ENCODE data around the gene IL37. TPM values are rescaled to one million over a fixed set of nuclear protein-coding genes. Genes with fewer than 3 reads are reported as not detected.
"Not testable (repeated sequence)": the region's sequence is repeated elsewhere in the genome, so short reads cannot be mapped to it uniquely, and the experiment has no call there.

IL37 gene
- total and polyA plus RNA-seq, 12 donors, result 0.33 TPM; not detected in 11

DNA sequence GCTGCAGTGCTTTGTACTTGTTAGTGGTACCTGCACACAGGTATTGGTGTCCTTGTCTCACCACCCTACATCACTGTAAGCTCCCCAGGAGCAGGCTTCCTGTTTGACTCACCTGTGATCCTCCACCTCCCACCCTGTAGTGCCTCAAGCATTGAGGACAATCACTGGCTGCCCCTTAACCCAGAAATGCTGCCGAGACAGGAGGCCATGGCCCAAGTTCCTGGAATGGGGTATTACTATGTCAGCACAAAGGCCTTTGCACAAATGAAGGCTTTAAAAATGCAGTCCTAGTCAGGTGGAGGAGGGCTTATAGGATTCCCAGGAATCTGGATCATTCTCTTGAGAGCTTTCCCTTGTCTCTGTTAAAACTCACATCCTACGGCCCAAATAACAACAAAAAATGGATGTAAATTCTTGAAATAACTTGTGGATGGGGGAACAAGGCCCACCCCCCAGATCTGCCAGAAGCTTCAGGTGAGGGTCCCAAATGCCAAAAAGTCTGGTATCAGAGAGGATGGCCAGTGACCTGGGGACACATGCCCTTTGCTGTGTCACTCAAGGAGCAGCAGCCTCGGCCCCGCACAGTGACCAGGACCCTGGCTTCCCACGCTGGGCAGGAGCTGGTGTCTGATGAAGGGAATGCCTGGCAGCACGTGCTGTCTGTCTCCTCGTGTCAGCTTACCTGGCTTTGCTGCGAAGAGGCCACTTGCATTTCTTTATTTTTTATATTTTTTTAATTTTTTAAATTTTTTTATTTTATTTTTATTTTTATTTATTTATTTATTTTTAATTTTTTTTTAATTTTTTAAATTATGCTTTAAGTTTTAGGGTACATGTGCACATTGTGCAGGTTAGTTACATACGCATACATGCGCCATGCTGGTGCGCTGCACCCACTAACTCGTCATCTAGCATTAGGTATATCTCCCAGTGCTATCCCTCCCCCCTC is 3.7 kb upstream of the IL37 start:
- TF ChIP-seq, protein P1, sequence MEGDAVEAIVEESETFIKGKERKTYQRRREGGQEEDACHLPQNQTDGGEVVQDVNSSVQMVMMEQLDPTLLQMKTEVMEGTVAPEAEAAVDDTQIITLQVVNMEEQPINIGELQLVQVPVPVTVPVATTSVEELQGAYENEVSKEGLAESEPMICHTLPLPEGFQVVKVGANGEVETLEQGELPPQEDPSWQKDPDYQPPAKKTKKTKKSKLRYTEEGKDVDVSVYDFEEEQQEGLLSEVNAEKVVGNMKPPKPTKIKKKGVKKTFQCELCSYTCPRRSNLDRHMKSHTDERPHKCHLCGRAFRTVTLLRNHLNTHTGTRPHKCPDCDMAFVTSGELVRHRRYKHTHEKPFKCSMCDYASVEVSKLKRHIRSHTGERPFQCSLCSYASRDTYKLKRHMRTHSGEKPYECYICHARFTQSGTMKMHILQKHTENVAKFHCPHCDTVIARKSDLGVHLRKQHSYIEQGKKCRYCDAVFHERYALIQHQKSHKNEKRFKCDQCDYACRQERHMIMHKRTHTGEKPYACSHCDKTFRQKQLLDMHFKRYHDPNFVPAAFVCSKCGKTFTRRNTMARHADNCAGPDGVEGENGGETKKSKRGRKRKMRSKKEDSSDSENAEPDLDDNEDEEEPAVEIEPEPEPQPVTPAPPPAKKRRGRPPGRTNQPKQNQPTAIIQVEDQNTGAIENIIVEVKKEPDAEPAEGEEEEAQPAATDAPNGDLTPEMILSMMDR (IDR thresholded peaks at IDR 0.05), result no peak
- no peak for TF ChIP-seq POLR2A (IDR thresholded peaks at IDR 0.05)
- no peak for DNase-seq
- H3K27me3 ChIP-seq, result no peaks in the 10 kb centered on the region
- H3K4me1 ChIP-seq (replicated peaks in 1 of 2), result no peaks in the 10 kb centered on the region
- 91 to 95% (median 92%) methylated on average over 12 of the region's 12 CpGs for WGBS, 4 donors
- no peak overlapping the region for H3K4me3 ChIP-seq
- no peak overlapping the region for H3K27ac ChIP-seq
- no peaks in the 10 kb centered on the region for H3K9me3 ChIP-seq (replicated peaks in 1 of 3)
- no peaks in the 10 kb centered on the region for H3K36me3 ChIP-seq (replicated peaks in 1 of 2)
- intact Hi-C loops (cut with DNase I), result no loop called here

DNA sequence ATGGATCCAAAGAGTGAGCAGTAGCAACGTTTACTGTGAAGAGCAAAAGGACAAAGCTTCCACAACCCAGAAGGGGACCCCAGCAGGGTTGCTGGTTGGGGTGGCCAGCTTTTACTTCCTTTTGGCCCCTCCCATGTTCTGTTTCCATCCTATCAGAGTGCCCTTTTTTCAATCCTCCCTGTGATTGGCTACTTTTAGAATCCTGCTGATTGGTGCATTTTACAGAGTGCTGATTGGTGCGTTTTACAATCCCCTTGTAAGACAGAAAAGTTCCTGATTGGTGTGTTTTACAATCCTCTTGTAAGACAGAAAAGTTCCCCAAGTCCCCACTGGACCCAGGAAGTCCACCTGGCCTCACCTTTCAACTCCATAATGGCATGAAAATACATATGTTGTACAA is 2.4 kb upstream of the IL37 start:
- intact Hi-C loops (cut with DNase I); H3K4me3 ChIP-seq; DNase-seq; H3K27me3 ChIP-seq; H3K27ac ChIP-seq; H3K4me1 ChIP-seq (replicated peaks in 1 of 2); H3K9me3 ChIP-seq (replicated peaks in 1 of 3); H3K36me3 ChIP-seq (replicated peaks in 1 of 2): not testable (repeated sequence)
- WGBS, 4 donors, result 61 to 81% (median 72%) methylated on average over 2 of the region's 2 CpGs

DNA sequence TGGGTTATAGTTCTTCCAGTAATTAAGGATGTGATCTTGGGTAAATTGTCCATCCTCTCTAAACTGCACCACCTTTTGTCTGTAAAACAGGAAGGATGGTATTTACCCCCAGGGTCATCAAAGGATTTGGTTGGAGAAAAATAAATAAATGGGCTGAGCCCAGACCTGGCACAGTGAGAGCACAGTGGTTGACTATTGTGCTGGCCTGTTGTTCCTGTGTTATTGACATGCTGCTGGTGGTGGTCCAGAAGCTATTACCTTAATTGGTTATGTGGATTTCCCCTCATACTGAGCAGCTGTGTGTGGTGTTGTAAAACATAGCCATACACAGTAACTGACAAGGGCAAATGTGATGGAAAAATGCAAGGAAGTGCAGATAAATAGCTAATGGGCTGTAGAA is 746 bp upstream of the IL37 start:
- Histone ChIP-seq H3K27ac (no peak overlapping the region), H3K4me1 (replicated peaks in 1 of 2) (no peaks in the 10 kb centered on the region), H3K4me3 (no peak overlapping the region), H3K27me3 (no peaks in the 10 kb centered on the region), H3K36me3 (replicated peaks in 1 of 2) (no peaks in the 10 kb centered on the region), H3K9me3 (replicated peaks in 1 of 3) (no peaks in the 10 kb centered on the region)
- no peak for DNase-seq
- no peak for TF ChIP-seq POLR2A (IDR thresholded peaks at IDR 0.05)
- TF ChIP-seq, protein P1 (IDR thresholded peaks at IDR 0.05), result no peak
- intact Hi-C loops (cut with DNase I), result no loop called here

DNA sequence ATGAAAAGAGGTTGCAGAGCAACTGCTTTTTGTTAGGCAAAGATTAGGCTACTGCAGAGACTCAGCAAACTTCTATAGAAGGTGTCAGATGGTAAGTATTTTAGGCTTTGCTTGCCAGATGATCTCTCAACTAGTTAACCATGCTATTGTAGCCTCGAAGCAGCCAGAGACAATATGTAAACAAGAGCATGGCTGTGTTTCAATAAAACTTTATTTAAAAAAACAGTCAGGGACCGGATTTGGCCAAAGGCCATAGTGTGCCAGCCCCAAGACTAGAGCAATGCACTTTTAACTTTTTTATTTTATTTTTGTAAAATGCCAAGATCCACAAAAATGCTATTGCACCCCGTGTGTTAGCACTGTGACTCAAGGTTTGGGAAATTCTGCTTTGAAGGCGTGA is 1.4 kb downstream of the IL37 start:
- intact Hi-C loops (cut with DNase I), result no loop called here
- WGBS, 4 donors, result 85 to 88% (median 86%) methylated on average over 4 of the region's 4 CpGs
- Histone ChIP-seq H3K4me1 (replicated peaks in 1 of 2) (no peaks in the 10 kb centered on the region), H3K4me3 (no peak overlapping the region), H3K36me3 (replicated peaks in 1 of 2) (no peaks in the 10 kb centered on the region), H3K9me3 (replicated peaks in 1 of 3) (no peaks in the 10 kb centered on the region), H3K27me3 (no peaks in the 10 kb centered on the region), H3K27ac (no peak overlapping the region)
- TF ChIP-seq, protein P1 (IDR thresholded peaks at IDR 0.05), result no peak
- TF ChIP-seq POLR2A (IDR thresholded peaks at IDR 0.05), result no peak
- no peak for DNase-seq

Measured in adrenal gland (tissue), 12 donors.